OCI-LY1 (cell line): ENCODE measurements around the gene L3MBTL1.

Experiments used
- H2AFZ ChIP-seq: fragments of 200-600 bp; sonication (generic), shearing (Covaris generic); 2 replicates; pipeline ENCODE4 v1.6.0; 2014; ENCODE audit warnings: antibody characterized with exemption, mild to moderate bottlenecking, low read length
- H3F3A ChIP-seq: fragments of 200-600 bp; sonication (generic), shearing (Covaris generic); 2 replicates; pipeline ENCODE4 v1.6.0; 2014; ENCODE audit warnings: mild to moderate bottlenecking, antibody characterized with exemption, low read length, moderate library complexity; ENCODE audit not compliant: insufficient read depth
- H3K27ac ChIP-seq: fragments of 200-600 bp; sonication (generic); 2 replicates; pipeline ENCODE4 v1.5.1; 2014; ENCODE audit warnings: low read length, mixed run types, mild to moderate bottlenecking, low read depth; ENCODE audit not compliant: poor library complexity, severe bottlenecking
- H3K27me3 ChIP-seq: fragments of 200-600 bp; sonication (generic); 2 replicates; pipeline ENCODE4 v1.6.0; 2014; ENCODE audit warnings: antibody characterized with exemption, mild to moderate bottlenecking, low read length, moderate library complexity; ENCODE audit not compliant: insufficient read depth
- H3K36me3 ChIP-seq: fragments of 200-600 bp; sonication (generic); 2 replicates; pipeline ENCODE4 v1.6.1; 2014; ENCODE audit warnings: mild to moderate bottlenecking, antibody characterized with exemption, low read length, moderate library complexity, mixed read lengths; ENCODE audit not compliant: insufficient read depth
- H3K4me1 ChIP-seq: fragments of 200-600 bp; sonication (generic); 2 replicates; pipeline ENCODE4 v1.5.1; 2014; ENCODE audit warnings: mild to moderate bottlenecking, low read length, moderate library complexity; ENCODE audit not compliant: insufficient read depth, severe bottlenecking
- H3K4me2 ChIP-seq: fragments of 200-600 bp; sonication (generic), shearing (Covaris generic); 2 replicates; pipeline ENCODE4 v1.6.1; 2014; ENCODE audit warnings: low read length
- H3K4me3 ChIP-seq: fragments of 200-600 bp; sonication (generic); 2 replicates; pipeline ENCODE4 v1.5.1; 2014; ENCODE audit warnings: low read length, low read depth, mild to moderate bottlenecking, mixed read lengths; ENCODE audit not compliant: poor library complexity, severe bottlenecking
- H3K79me2 ChIP-seq: fragments of 200-600 bp; shearing (Covaris generic); 2 replicates; pipeline ENCODE4 v1.6.1; 2016; ENCODE audit warnings: mixed run types, low read length, mixed read lengths; ENCODE audit not compliant: insufficient read depth
- H3K9ac ChIP-seq: fragments of 200-600 bp; sonication (generic), shearing (Covaris generic); 2 replicates; pipeline ENCODE4 v1.6.1; 2014; ENCODE audit warnings: mild to moderate bottlenecking, low read length, mixed read lengths
- H3K9me2 ChIP-seq: fragments of 200-600 bp; sonication (generic), shearing (Covaris generic); 2 replicates; pipeline ENCODE4 v1.6.1; 2014; ENCODE audit warnings: low read depth, mild to moderate bottlenecking, low read length, mixed read lengths
- H3K9me3 ChIP-seq: fragments of 200-600 bp; shearing (Covaris generic); 2 replicates; pipeline ENCODE4 v1.6.1; 2014; ENCODE audit warnings: low read length, mixed read lengths
- H4K20me1 ChIP-seq: fragments of 200-600 bp; sonication (generic), shearing (Covaris generic); 2 replicates; pipeline ENCODE4 v1.6.0; 2016; ENCODE audit warnings: mild to moderate bottlenecking, low read length; ENCODE audit not compliant: insufficient read depth
- EZH2 ChIP-seq: fragments of 200-600 bp; sonication (generic), shearing (Covaris generic); IDR thresholded peaks from 2 replicates; pipeline ENCODE4 v1.8.0; 2017; ENCODE audit warnings: borderline replicate concordance, mixed run types, mild to moderate bottlenecking, antibody characterized with exemption, low read length, moderate library complexity, mixed read lengths
- TF ChIP-seq, protein P1 (sequence below): fragments of 200-600 bp; sonication (generic), shearing (Covaris generic); IDR thresholded peaks from 2 replicates; pipeline ENCODE4 v1.5.1; 2017; ENCODE audit warnings: mild to moderate bottlenecking, antibody characterized with exemption, low read length, moderate library complexity, mixed read lengths

L3MBTL1 gene

DNA sequence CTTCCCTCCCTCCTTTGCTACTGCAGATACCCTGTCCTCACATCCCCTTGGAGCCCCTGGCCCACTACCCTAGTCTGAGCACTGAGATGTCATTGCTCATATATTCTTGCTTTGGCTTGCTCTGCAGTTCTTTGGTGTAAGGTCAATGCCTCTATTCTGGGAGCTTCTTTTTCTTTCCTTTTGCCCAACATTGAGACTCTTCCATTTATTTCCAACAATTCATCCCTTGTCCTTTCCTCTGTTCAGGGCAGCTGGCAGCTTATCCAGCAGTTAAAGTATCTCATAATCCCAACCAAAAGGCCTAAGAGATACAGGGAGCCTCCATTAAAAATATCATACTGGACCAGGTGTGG, 23.6 kb downstream of the L3MBTL1 start:
- Histone ChIP-seq H3K4me2 (no peak overlapping the region), H3K9me3 (no peaks in the 10 kb centered on the region), H2AFZ (no peak overlapping the region), H3K79me2 (no peaks in the 10 kb centered on the region), H3K27me3 (no peaks in the 10 kb centered on the region), H3K4me3 (no peak overlapping the region), H3K27ac (no peak overlapping the region), H3K4me1 (no peaks in the 10 kb centered on the region), H3K36me3 (0 out of 2 replicates have a peak, but pooled peaks cover 3% of the 10 kb centered on the region), H3F3A (no peaks in the 10 kb centered on the region), H3K9ac (no peak overlapping the region), H3K9me2 (no peaks in the 10 kb centered on the region), H4K20me1 (no peaks in the 10 kb centered on the region)
- TF ChIP-seq, protein P1, sequence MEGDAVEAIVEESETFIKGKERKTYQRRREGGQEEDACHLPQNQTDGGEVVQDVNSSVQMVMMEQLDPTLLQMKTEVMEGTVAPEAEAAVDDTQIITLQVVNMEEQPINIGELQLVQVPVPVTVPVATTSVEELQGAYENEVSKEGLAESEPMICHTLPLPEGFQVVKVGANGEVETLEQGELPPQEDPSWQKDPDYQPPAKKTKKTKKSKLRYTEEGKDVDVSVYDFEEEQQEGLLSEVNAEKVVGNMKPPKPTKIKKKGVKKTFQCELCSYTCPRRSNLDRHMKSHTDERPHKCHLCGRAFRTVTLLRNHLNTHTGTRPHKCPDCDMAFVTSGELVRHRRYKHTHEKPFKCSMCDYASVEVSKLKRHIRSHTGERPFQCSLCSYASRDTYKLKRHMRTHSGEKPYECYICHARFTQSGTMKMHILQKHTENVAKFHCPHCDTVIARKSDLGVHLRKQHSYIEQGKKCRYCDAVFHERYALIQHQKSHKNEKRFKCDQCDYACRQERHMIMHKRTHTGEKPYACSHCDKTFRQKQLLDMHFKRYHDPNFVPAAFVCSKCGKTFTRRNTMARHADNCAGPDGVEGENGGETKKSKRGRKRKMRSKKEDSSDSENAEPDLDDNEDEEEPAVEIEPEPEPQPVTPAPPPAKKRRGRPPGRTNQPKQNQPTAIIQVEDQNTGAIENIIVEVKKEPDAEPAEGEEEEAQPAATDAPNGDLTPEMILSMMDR, result no peak
- TF ChIP-seq EZH2, result no peak

DNA sequence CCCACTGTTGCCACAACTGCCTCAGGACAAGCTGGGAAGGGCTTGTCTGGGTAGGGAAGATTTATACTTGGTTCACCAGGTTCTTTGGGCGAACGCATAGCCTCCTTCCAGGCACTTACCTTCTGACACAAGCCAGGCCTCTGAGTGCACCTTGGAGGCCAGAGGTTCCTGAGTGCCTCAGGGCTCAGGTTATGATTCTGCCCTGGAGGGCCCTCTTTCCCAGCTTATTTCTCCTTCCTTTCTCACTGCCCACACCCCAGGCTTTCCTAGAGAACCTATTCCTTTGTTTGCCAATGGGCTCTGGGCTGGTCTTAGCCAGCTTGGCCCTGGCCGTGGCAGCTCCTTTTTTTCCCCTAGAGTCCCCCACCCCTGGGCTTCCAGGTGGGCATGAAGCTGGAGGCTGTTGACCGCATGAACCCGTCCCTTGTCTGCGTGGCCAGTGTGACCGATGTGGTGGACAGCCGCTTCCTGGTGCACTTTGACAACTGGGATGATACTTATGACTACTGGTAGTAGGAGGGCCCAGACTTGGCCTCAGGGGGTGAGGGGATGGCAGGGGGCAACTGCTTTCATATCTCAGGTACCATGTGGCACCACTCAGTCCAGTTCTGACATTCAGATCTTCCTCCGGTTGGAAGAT, 25.0 kb downstream of the L3MBTL1 start:
- H3K27ac ChIP-seq, result no peak overlapping the region
- no peaks in the 10 kb centered on the region for H3F3A ChIP-seq
- no peak overlapping the region for H2AFZ ChIP-seq
- H3K9ac ChIP-seq, result no peak overlapping the region
- H3K79me2 ChIP-seq, result no peaks in the 10 kb centered on the region
- no peaks in the 10 kb centered on the region for H3K9me2 ChIP-seq
- H3K4me3 ChIP-seq, result no peak overlapping the region
- H4K20me1 ChIP-seq, result no peaks in the 10 kb centered on the region
- 0 out of 2 replicates have a peak, but pooled peaks cover 3% of the 10 kb centered on the region for H3K36me3 ChIP-seq
- no peaks in the 10 kb centered on the region for H3K9me3 ChIP-seq
- TF ChIP-seq, protein P1, result no peak
- no peak for TF ChIP-seq EZH2
- no peaks in the 10 kb centered on the region for H3K4me1 ChIP-seq
- no peak overlapping the region for H3K4me2 ChIP-seq
- H3K27me3 ChIP-seq, result no peaks in the 10 kb centered on the region

DNA sequence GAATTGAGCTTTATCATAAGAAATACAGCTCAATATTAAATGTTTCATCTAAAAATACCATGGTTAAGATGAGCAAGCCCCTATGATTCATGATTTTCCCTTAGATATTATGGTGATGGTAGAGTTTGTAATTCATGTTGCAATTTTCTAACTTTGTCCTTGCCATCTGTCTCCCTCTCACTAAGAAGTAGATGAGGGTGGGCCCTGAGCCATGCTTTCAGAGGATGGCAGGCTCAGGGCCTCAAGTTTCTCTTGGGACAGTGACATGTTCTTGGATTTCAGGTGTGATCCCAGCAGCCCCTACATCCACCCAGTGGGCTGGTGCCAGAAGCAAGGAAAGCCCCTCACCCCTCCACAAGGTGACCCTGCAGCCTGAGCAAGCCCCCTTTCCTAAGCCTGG, 25.6 kb downstream of the L3MBTL1 start:
- H3K4me2 ChIP-seq, result no peak overlapping the region

More for the DNA sequence above, 25.6 kb downstream of the L3MBTL1 start:
- Histone ChIP-seq H3K79me2 (no peaks in the 10 kb centered on the region), H3K9me3 (no peaks in the 10 kb centered on the region), H3F3A (no peaks in the 10 kb centered on the region), H3K27ac (no peak overlapping the region), H3K9ac (no peak overlapping the region), H3K36me3 (0 out of 2 replicates have a peak, but pooled peaks cover 3% of the 10 kb centered on the region), H2AFZ (no peak overlapping the region), H4K20me1 (no peaks in the 10 kb centered on the region), H3K27me3 (no peaks in the 10 kb centered on the region), H3K9me2 (no peaks in the 10 kb centered on the region), H3K4me3 (no peak overlapping the region), H3K4me1 (no peaks in the 10 kb centered on the region)
- TF ChIP-seq, protein P1, result no peak
- no peak for TF ChIP-seq EZH2
